LNCAP (cell line): ENCODE data around the gene VPS51.

Experiments used
- TF ChIP-seq, protein P1 (sequence below): fragments of 450-650 bp; IDR thresholded peaks from 2 replicates; pipeline ENCODE4 v1.5.1; 2017; ENCODE audit warnings: mild to moderate bottlenecking

Gene VPS51

DNA sequence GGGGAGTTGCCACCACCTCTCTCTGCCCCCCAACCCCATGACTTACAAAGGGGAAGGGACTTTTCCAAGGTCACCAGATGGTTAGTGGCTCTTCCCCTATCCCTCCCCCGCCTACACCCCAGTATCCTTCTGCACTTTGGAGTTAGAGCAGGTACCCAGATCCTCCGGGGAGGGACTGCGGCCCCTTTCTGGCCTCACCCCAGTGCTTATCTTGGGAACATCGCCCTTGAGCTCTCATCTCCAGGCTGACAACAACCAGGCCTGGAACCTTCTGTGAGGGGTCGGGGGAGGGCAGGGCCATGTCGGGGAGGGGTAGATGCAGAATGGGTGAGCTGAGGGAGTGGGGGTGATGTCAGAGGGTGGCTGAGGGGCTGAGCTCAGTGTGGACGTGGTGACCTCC, 30.2 kb upstream of the VPS51 start:
- TF ChIP-seq, protein P1, sequence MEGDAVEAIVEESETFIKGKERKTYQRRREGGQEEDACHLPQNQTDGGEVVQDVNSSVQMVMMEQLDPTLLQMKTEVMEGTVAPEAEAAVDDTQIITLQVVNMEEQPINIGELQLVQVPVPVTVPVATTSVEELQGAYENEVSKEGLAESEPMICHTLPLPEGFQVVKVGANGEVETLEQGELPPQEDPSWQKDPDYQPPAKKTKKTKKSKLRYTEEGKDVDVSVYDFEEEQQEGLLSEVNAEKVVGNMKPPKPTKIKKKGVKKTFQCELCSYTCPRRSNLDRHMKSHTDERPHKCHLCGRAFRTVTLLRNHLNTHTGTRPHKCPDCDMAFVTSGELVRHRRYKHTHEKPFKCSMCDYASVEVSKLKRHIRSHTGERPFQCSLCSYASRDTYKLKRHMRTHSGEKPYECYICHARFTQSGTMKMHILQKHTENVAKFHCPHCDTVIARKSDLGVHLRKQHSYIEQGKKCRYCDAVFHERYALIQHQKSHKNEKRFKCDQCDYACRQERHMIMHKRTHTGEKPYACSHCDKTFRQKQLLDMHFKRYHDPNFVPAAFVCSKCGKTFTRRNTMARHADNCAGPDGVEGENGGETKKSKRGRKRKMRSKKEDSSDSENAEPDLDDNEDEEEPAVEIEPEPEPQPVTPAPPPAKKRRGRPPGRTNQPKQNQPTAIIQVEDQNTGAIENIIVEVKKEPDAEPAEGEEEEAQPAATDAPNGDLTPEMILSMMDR: no peak

- TF ChIP-seq, protein P1: no peak
Measured at GRCh38 chr11:65066315-65066714, 29.7 kb upstream of the VPS51 start.

DNA sequence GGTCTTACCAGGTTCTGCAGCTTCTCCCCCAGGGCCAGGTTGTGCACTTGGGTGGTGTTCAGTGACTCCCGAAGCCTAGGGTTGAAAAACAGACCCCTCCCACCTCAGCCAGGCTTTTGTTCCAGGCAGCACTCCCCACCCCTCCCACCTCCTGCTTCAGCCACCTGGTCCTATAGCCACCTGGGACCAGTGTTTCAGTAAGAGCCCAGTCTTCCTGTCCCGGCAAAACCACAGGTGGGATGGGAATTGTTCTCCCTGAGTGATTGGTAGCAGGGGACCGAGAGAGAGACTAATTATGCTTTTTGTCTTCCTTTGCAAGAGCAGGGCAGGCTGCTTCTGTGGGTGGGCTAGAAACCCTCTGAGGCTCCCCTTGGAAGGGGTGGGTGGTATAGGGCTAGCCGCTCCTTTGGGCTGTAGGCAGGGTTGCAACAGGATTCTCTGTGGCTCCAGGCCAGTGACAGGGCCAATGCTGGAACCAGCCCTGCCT, 29.2 kb upstream of the VPS51 start:
- TF ChIP-seq, protein P1: no peak

- TF ChIP-seq, protein P1: no peak
Measured at GRCh38 chr11:65067446-65067845, 28.6 kb upstream of the VPS51 start.

GRCh38 chr11:65069217-65069616, 26.8 kb upstream of the VPS51 start:
- TF ChIP-seq, protein P1: no peak

DNA sequence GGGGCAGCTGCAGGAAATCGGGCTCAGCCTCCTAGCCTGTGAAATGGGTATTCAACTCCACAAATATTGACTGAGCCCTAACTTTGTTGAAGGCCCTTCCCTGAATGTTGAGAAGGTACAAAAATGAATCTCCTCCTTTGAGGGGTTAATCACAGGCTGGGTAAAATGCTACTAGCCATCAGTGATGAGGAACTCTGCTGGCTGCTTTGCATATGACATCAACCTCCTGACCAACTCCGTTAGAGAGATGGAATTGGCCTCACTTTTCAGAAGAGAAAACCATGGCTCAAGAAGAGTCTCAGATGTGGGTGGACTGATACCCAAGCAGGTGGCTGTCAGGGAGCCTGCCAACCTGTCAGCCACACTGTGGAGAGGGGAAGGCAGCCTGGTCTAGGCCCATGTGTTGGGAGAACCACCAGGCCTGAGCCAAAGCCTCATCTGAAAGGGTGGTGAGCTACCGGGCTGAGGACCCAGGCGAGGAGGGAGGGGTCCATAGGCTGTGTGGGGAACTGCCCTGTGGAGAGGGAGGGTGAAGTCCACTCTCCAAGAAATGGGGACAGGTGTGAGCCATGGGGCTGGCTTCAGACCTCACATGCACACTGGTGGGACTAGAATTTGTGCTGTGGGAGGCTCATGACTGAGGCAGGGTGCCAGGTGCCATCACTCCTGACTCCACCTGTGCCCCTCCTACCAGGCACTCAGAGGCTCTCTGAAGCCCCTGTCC, 23.9 kb upstream of the VPS51 start:
- TF ChIP-seq, protein P1: no peak

DNA sequence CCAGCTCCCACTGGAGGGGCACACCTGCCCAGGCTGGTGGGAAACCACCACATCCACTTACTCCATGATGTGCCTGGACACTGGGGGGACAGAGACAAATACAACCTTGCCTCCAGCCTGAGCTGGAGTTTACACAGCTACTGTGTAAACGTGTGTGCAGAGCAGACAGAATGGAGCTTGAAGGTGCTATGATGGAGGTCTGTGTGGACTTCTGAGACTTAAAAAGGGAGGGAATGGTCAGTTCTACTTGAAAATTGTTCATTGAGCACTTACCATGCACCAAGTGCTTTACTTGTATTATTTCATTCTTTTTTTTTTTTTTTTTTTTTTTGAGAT, 23.4 kb upstream of the VPS51 start:
- TF ChIP-seq, protein P1: no peak

- TF ChIP-seq, protein P1: no peak
Measured at GRCh38 chr11:65077451-65077850, 18.6 kb upstream of the VPS51 start.
